ENCODE results near the gene TOX2.
A peak's percentile ranks its signal among the peaks of the same experiment; 100 is the strongest.

Gene TOX2

GRCh38 chr20:44072384-44072783 is 157.7 kb downstream of the TOX2 start:
- no peak for TF ChIP-seq GATA2 (IDR thresholded peaks at IDR 0.05; ENCODE audit: low read depth, low read length)
- TF ChIP-seq GATA3 (IDR thresholded peaks at IDR 0.05; ENCODE audit: low read depth, low read length) = no peak

GRCh38 chr20:44073011-44073674 is 158.5 kb downstream of the TOX2 start:
- TF ChIP-seq GATA2 (IDR thresholded peaks at IDR 0.05; ENCODE audit: low read depth, low read length) = no peak
- no peak for TF ChIP-seq GATA3 (IDR thresholded peaks at IDR 0.05; ENCODE audit: low read depth, low read length)

GRCh38 chr20:44073675-44074071 is 159.0 kb downstream of the TOX2 start:
- TF ChIP-seq GATA3 (IDR thresholded peaks at IDR 0.05; ENCODE audit: low read depth, low read length) (no peak), GATA2 (IDR thresholded peaks at IDR 0.05; ENCODE audit: low read depth, low read length) (no peak)

- TF ChIP-seq GATA2 (IDR thresholded peaks at IDR 0.05; ENCODE audit: low read depth, low read length) (peak; percentile 18; the same call in 1 of the 2 replicates), GATA3 (IDR thresholded peaks at IDR 0.05; ENCODE audit: low read depth, low read length) (no peak)
These were observed 159.8 kb downstream of the TOX2 start for GRCh38 chr20:44074252-44075151.

- TF ChIP-seq GATA3 (IDR thresholded peaks at IDR 0.05; ENCODE audit: low read depth, low read length) (no peak), GATA2 (IDR thresholded peaks at IDR 0.05; ENCODE audit: low read depth, low read length) (no peak)
These were observed 160.7 kb downstream of the TOX2 start for GRCh38 chr20:44075191-44075949.

- TF ChIP-seq GATA3 (IDR thresholded peaks at IDR 0.05; ENCODE audit: low read depth, low read length) (no peak), GATA2 (IDR thresholded peaks at IDR 0.05; ENCODE audit: low read depth, low read length) (no peak)
These were observed 161.2 kb downstream of the TOX2 start for GRCh38 chr20:44075950-44076232.

GRCh38 chr20:44079291-44079690 is 164.6 kb downstream of the TOX2 start:
- TF ChIP-seq GATA2 (IDR thresholded peaks at IDR 0.05; ENCODE audit: low read depth, low read length) (no peak), GATA3 (IDR thresholded peaks at IDR 0.05; ENCODE audit: low read depth, low read length) (no peak)

GRCh38 chr20:44080064-44080463 is 165.4 kb downstream of the TOX2 start:
- no peak for TF ChIP-seq GATA2 (IDR thresholded peaks at IDR 0.05; ENCODE audit: low read depth, low read length)
- no peak for TF ChIP-seq GATA3 (IDR thresholded peaks at IDR 0.05; ENCODE audit: low read depth, low read length)

GRCh38 chr20:44080646-44081267 is 166.1 kb downstream of the TOX2 start:
- no peak for TF ChIP-seq GATA2 (IDR thresholded peaks at IDR 0.05; ENCODE audit: low read depth, low read length)
- TF ChIP-seq GATA3 (IDR thresholded peaks at IDR 0.05; ENCODE audit: low read depth, low read length) = no peak

- no peak for TF ChIP-seq GATA2 (IDR thresholded peaks at IDR 0.05; ENCODE audit: low read depth, low read length)
These were observed 166.8 kb downstream of the TOX2 start for GRCh38 chr20:44081476-44081875.

- TF ChIP-seq GATA3 (IDR thresholded peaks at IDR 0.05; ENCODE audit: low read depth, low read length) (no peak), GATA2 (IDR thresholded peaks at IDR 0.05; ENCODE audit: low read depth, low read length) (no peak)
These were observed 167.2 kb downstream of the TOX2 start for GRCh38 chr20:44081888-44082287.

- no peak for TF ChIP-seq GATA3 (IDR thresholded peaks at IDR 0.05; ENCODE audit: low read depth, low read length)
- no peak for TF ChIP-seq GATA2 (IDR thresholded peaks at IDR 0.05; ENCODE audit: low read depth, low read length)
These were observed 168.7 kb downstream of the TOX2 start for GRCh38 chr20:44083220-44083933.

- TF ChIP-seq GATA2 (IDR thresholded peaks at IDR 0.05; ENCODE audit: low read depth, low read length) (no peak), GATA3 (IDR thresholded peaks at IDR 0.05; ENCODE audit: low read depth, low read length) (no peak)
These were observed 169.8 kb downstream of the TOX2 start for GRCh38 chr20:44084439-44084838.
